Osteocyte (in vitro differentiated cells): ENCODE measurements around the gene CACNG7. TPM values are rescaled to one million over a fixed set of nuclear protein-coding genes. Genes with fewer than 3 reads are reported as not detected.

Source experiments
- DNase-seq: peaks from one replicate; pipeline ENCODE4 v3.0.0; 2021; ENCODE audit warnings: mixed read lengths; ENCODE audit not compliant: unreplicated experiment; ENCODE audit errors: extremely low spot score
- H3K27ac Mint-ChIP-seq: one replicate; pipeline ENCODE4 v1.8.0; 2021; ENCODE audit warnings: mild to moderate bottlenecking, mixed read lengths; ENCODE audit not compliant: unreplicated experiment
- H3K27me3 Mint-ChIP-seq: one replicate; pipeline ENCODE4 v1.8.0; 2021; ENCODE audit warnings: mixed read lengths; ENCODE audit not compliant: unreplicated experiment
- H3K36me3 Mint-ChIP-seq: one replicate; pipeline ENCODE4 v1.8.0; 2021; ENCODE audit warnings: mixed read lengths; ENCODE audit not compliant: unreplicated experiment
- H3K4me1 Mint-ChIP-seq: one replicate; pipeline ENCODE4 v1.8.0; 2021; ENCODE audit warnings: mixed read lengths; ENCODE audit not compliant: unreplicated experiment
- H3K4me3 Mint-ChIP-seq: one replicate; pipeline ENCODE4 v1.8.0; 2021; ENCODE audit warnings: mild to moderate bottlenecking, moderate library complexity, mixed read lengths; ENCODE audit not compliant: unreplicated experiment
- H3K9me3 Mint-ChIP-seq: one replicate; pipeline ENCODE4 v1.8.0; 2021; ENCODE audit warnings: mixed read lengths; ENCODE audit not compliant: unreplicated experiment
- total RNA-seq: library from RNA; stranded (reverse); gene quantifications from 2 replicates; pipeline ENCODE4 v1.2.1, GENCODE V29; 2021
- TF ChIP-seq, protein P1 (sequence below): fragments of 200-600 bp; sonication (generic); IDR thresholded peaks from 2 replicates; pipeline ENCODE4 v1.5.0; 2021; ENCODE audit warnings: antibody characterized with exemption, mild to moderate bottlenecking, moderate library complexity

Gene CACNG7
- total RNA-seq, 1 donor from 2014 or later: not detected

DNA sequence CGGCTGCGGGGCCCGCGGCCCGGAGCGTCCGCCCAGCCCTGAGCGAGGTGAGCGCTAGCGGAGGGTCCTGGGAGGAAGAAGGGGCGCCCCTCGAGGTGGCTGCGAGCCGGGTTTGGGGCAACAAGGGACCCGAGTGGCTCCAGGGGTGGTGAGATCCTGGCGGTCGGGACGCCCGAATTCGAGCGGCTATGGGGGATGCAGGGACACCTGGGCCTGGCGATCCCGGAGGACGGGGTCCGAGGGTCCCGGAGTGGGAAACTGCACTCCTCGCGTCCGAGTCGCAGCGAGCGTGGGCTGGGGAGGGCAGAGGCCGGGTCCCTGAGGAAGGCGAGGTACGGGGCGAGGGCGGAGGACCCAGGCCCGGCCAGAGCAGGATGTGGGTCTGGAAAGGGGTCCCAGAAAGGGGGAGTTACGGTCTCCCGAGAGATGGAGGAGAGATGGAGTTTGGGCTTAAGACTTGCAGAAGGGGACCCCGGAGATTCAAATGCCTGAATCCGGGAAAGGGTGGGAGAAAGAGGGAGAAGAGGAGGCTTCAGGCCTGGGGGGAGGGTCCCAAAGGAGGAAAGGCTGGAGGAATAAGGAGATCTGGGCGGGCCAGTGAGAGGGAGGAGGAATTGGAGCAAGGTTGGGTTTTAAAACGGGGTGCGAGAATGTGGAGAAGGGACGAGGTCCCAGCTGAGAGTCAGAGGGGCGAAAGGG, 542 bp downstream of the CACNG7 start:
- H3K27me3 Mint-ChIP-seq: peaks cover 61% of the 10 kb centered on the region
- TF ChIP-seq, protein P1, sequence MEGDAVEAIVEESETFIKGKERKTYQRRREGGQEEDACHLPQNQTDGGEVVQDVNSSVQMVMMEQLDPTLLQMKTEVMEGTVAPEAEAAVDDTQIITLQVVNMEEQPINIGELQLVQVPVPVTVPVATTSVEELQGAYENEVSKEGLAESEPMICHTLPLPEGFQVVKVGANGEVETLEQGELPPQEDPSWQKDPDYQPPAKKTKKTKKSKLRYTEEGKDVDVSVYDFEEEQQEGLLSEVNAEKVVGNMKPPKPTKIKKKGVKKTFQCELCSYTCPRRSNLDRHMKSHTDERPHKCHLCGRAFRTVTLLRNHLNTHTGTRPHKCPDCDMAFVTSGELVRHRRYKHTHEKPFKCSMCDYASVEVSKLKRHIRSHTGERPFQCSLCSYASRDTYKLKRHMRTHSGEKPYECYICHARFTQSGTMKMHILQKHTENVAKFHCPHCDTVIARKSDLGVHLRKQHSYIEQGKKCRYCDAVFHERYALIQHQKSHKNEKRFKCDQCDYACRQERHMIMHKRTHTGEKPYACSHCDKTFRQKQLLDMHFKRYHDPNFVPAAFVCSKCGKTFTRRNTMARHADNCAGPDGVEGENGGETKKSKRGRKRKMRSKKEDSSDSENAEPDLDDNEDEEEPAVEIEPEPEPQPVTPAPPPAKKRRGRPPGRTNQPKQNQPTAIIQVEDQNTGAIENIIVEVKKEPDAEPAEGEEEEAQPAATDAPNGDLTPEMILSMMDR: no peak
- no peaks in the 10 kb centered on the region for H3K9me3 Mint-ChIP-seq
- no peak overlapping the region for H3K27ac Mint-ChIP-seq
- no peak overlapping the region for H3K4me3 Mint-ChIP-seq
- peaks cover 3% of the 10 kb centered on the region for H3K36me3 Mint-ChIP-seq
- peaks cover 19% of the 10 kb centered on the region for H3K4me1 Mint-ChIP-seq
- no peak for DNase-seq

DNA sequence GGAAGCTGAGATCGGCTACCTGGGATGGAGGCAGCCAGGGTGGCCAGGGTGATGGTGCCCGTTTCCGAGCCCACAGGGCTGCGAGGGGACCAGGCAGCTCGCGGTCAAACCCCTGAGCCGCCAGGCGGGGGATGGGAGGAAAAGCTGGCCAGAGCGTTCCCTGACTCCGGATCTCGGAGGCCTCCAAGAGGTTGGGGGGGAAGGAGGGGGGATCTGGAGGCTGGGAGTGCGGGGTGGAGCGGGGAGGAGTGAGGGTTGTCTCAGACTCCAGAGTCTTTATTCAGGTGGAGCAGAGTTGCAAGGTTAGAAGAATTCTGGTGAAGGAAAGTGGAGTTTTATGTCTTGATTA, 1.1 kb downstream of the CACNG7 start:
- Mint-ChIP-seq H3K4me3 (no peak overlapping the region), H3K36me3 (peaks cover 3% of the 10 kb centered on the region), H3K4me1 (peaks cover 19% of the 10 kb centered on the region), H3K9me3 (no peaks in the 10 kb centered on the region), H3K27ac (no peak overlapping the region), H3K27me3 (peaks cover 59% of the 10 kb centered on the region)
- TF ChIP-seq, protein P1: no peak
- DNase-seq: no peak

DNA sequence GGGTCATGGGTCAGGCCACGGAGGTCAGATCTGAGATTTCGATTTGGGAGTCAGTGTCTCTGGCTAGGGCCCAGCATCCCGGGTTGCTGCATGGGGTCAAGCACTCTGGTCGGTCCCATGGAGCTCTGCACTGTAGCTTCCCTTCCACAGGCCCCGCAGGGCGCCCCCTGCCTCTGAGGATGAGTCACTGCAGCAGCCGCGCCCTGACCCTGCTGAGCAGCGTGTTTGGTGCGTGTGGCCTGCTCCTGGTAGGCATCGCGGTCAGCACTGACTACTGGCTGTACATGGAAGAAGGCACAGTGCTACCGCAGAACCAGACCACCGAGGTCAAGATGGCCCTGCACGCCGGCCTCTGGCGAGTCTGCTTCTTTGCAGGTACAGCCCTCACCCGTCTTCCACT, 3.6 kb downstream of the CACNG7 start:
- TF ChIP-seq, protein P1: peak; percentile 10
- H3K9me3 Mint-ChIP-seq: no peaks in the 10 kb centered on the region
- DNase-seq: no peak
- peaks cover 3% of the 10 kb centered on the region for H3K36me3 Mint-ChIP-seq
- peaks cover 36% of the 10 kb centered on the region for H3K27me3 Mint-ChIP-seq
- H3K4me1 Mint-ChIP-seq: peaks cover 11% of the 10 kb centered on the region
- H3K27ac Mint-ChIP-seq: no peak overlapping the region
- no peak overlapping the region for H3K4me3 Mint-ChIP-seq

GRCh38 chr19:53915000-53915399, 5.9 kb downstream of the CACNG7 start:
- no peak for DNase-seq
- H3K4me1 Mint-ChIP-seq: peaks cover under 1% of the 10 kb centered on the region
- peaks cover 2% of the 10 kb centered on the region for H3K36me3 Mint-ChIP-seq
- H3K9me3 Mint-ChIP-seq: no peaks in the 10 kb centered on the region
- H3K27ac Mint-ChIP-seq: no peak overlapping the region
- no peak overlapping the region for H3K4me3 Mint-ChIP-seq
- H3K27me3 Mint-ChIP-seq: peaks cover 18% of the 10 kb centered on the region
- TF ChIP-seq, protein P1: no peak

DNA sequence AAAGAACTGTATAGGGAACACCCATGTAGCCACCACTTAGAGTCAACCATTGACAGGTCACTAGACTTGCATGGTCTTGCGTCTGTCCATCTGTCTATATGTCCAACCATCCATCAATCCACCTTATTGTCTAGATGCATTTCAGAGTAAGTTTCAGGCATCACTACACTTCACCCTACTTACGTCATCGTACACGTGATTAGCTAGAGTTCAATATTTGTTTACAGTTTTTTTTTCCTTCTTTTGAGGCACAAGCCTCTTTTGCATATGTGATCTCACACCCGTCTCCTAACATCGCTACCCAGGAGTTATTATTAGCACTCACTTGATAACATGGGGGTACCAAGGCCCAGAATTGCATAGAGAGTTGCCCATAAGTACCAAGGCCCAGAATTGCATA, 6.9 kb downstream of the CACNG7 start:
- Mint-ChIP-seq H3K4me1 (no peaks in the 10 kb centered on the region), H3K36me3 (peaks cover 2% of the 10 kb centered on the region)
- no peak for DNase-seq

More for the DNA sequence above, 6.9 kb downstream of the CACNG7 start:
- Mint-ChIP-seq H3K4me3 (no peak overlapping the region), H3K9me3 (no peaks in the 10 kb centered on the region), H3K27ac (no peak overlapping the region), H3K27me3 (peaks cover 8% of the 10 kb centered on the region)
- TF ChIP-seq, protein P1: no peak
